ENCODE results near the gene RHOT2.

- TF ChIP-seq POLR2A (IDR thresholded peaks at IDR 0.05) (no peak), EP300 (IDR thresholded peaks at IDR 0.05) (no peak), POLR2AphosphoS5 (IDR thresholded peaks at IDR 0.05) (no peak)
- TF ChIP-seq, protein P1, sequence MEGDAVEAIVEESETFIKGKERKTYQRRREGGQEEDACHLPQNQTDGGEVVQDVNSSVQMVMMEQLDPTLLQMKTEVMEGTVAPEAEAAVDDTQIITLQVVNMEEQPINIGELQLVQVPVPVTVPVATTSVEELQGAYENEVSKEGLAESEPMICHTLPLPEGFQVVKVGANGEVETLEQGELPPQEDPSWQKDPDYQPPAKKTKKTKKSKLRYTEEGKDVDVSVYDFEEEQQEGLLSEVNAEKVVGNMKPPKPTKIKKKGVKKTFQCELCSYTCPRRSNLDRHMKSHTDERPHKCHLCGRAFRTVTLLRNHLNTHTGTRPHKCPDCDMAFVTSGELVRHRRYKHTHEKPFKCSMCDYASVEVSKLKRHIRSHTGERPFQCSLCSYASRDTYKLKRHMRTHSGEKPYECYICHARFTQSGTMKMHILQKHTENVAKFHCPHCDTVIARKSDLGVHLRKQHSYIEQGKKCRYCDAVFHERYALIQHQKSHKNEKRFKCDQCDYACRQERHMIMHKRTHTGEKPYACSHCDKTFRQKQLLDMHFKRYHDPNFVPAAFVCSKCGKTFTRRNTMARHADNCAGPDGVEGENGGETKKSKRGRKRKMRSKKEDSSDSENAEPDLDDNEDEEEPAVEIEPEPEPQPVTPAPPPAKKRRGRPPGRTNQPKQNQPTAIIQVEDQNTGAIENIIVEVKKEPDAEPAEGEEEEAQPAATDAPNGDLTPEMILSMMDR (IDR thresholded peaks at IDR 0.05) = no peak
Measured at GRCh38 chr16:620700-621525, 47.0 kb upstream of the RHOT2 start.
